NCI-H2227 treated with DMSO at 0.1 percent for 48 hours (cell line): ENCODE data around the gene S100Z.
"Not testable (repeated sequence)": the region's sequence is repeated elsewhere in the genome, so short reads cannot be mapped to it uniquely, and the experiment has no call there.

Experiments used
- DNase-seq: peaks from one replicate; lab custom pipeline; 2025; lab: John Stamatoyannopoulos, UW

The S100Z gene

DNA sequence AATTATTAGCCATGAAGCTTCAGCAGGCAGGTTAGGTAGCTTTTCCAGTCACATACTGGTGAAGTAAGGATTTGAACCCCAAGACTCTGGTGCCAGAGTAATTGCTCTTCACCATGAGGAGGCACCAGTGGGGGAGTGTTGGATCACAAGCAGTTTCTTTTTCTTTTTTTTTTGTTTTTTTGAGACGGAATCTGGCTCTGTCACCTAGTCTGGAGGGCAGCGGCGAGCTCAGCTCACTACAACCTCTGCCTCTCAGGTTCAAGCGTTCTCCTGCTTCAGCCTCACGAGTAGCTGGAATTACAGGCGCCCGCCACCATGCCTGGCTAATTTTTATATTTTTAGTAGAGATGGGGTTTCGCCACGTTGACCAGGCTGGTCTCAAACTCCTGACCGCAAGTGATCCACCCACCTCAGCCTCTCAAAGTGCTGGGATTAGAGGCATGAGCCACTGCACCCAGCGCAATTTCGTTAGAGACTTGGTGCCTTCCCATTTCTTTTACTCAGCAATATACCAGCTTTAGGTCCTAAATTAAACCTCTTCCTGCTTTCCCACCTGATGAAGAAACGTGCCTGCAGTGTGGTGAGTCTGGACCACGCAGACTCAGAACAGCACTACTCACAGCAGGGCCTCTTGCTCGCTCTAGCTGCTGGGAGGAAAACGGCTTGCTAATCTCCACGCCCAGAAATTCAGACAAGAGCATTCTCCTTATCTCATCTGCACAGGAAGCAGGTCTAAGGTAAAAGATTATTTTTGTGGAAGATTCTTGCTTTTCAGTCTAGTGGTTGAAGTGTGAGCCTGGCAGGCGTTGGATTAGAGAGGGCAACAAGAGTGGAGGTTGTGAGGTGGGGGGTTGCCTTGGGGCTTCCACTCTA is at the start of gene S100Z:
TSS of gene S100Z (plus strand) at position 596 of the 873 bp plus-strand sequence. CDS start 25,346 bp downstream, outside the sequence.
- DNase-seq = no peak

DNA sequence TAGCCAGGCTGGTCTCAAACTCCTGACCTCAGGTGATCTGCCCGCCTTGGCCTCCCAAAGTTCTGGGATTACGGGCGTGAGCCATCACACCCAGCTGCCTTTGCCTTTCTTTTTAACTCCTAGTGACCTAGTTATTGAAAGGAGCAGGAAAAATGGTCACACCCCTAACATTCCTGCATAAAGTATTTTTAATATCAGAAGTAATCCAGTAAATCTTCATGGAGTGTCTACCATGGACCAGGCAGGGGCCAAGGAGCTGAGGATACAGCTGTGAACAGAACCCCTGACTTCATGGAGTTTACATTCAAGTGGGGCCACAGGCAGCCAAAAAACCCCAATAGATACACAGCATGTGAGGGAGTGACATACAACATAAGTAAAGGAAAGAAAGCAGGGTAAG is 49.2 kb upstream of the S100Z start:
- no peak for DNase-seq

- no peak for DNase-seq
These were observed 48.5 kb upstream of the S100Z start for GRCh38 chr5:76801159-76801802.

GRCh38 chr5:76801803-76802195 is 48.0 kb upstream of the S100Z start:
- no peak for DNase-seq

- DNase-seq = no peak
These were observed 45.5 kb upstream of the S100Z start for GRCh38 chr5:76804266-76804665.

DNA sequence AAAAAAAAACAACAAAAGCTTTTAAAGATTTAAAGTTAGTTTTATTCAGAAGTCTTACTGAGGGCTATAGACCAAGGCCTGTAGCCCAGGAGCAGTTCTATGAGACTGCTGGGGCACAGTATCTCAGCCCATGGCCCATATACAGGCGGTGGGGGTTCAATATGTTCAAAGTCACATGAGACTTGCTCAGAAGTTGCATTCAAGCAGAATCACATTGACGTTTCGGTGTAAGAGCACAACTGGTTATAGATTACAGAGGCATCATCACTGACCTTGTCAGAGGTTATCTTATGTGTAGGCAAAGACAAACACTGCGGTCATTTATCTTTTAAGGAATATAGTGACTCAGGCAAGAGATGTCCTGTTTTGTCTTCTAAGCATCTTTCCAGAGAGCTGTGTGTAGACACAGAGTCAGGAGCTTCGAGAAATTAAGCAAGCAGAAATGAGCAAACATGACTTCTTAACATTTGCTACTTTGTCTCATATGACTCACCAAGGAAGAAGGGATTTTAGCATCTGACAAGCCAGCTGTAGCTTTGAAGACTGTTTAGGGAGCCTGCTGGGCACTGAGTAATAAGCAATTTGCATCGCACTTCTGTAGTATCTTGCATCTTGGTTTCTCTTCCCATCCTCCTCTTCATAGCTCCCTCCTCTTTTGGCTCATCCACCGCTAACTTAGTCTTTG is 43.9 kb upstream of the S100Z start:
- DNase-seq = no peak

DNA sequence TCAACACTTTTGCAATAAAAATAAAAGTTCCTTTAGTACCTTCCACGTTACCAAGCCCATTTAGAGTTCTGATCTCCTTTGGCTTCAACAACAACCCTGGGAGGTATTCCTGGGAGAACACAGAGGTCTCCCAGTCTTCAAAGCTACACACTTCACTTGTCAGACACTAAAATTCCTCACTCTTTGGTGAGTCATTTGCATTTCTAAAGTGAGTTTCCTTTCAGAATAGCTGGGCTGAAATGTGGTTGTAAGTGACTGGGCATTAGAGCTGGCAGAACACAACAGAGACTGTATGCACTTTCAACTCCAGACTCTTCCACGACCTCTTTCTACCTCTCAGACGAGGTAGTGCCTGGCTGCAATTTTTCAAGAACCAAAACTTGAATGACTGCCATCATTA is 42.5 kb upstream of the S100Z start:
- DNase-seq = no peak

DNA sequence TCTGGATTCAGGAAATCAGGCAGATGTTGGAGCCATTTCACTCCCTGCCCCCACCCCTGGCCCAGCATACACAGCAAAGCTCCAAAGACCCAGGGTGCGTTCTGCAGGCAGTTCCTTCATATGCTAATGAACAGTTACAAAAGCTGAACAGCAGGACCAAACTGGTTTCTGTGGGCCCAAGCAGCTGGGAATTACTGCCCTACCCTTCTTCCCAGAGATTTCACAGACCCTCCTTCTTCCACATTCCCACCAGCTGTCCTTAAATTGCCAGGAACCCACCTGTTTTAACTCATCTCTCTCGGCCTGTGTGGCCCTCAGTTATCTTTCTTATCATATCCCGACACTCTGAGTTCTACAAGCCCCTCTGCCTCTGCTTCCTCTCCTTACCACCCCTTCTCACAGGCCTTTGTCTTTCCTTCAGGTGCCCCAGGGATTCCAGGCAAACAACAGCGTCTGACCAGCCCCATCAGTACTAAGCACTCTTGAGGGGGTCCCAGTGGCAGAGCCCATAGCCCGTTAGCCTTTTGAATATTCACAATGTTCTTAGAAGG is 41.6 kb upstream of the S100Z start:
- no peak for DNase-seq

DNA sequence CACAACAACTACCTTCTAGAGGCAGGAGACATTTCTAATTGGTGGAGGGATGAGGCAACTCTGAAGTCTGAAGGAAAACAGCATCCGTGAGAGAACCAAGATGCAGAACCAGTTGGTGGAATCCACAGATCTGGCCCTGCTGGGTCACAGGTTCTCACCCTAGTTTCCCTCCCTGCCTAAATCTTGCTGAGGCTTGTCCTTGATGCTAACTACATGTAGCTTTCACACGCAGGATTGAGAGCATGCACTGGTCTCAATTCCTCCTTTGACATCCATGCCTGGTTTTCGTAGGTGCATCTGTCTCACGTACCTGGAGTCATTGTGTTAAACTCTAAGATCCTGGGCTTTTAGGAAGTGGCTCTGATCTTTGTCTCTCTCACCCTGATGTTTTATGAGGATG is 40.7 kb upstream of the S100Z start:
- DNase-seq = no peak

- DNase-seq = no peak
These were observed 39.6 kb upstream of the S100Z start for GRCh38 chr5:76810236-76810635.

DNA sequence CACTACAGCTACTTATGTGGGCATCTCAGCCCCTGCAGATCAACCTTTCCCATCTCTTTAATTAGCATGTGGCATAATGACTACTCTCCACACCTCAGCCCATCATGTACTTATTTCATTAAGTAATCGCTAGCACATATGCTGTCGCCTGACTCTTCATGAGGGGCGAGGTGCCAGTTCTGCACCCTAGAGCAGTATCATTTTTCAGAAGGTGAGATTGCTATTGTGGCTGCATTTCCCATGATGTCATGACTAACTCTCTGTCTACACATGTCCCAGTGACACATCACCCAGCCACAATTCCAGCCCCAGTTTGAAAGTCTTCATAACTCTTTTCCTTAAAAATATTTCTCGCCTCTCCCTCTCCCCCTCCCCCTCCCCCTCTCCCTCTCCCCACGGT is 38.6 kb upstream of the S100Z start:
- DNase-seq = no peak

DNA sequence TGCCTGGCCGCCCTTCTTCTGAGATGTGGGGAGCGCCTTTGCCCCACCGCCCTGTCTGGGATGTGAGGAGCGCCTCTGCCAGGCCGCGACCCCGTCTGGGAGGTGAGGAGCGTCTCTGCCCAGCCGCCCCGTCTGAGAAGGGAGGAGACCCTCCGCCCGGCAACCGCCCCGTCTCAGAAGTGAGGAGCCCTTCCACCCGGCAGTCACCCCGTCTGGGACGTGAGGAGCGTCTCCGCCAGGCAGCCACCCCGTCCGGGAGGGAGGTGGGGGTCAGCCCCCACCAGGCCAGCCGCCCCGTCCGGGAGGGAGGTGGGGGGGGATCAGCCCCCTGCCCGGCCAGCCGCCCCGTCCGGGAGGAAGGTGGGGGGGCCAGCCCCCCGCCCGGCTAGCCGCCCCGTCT is 37.6 kb upstream of the S100Z start:
- DNase-seq = not testable (repeated sequence)

- DNase-seq = no peak
These were observed 35.7 kb upstream of the S100Z start for GRCh38 chr5:76813982-76814562.

DNA sequence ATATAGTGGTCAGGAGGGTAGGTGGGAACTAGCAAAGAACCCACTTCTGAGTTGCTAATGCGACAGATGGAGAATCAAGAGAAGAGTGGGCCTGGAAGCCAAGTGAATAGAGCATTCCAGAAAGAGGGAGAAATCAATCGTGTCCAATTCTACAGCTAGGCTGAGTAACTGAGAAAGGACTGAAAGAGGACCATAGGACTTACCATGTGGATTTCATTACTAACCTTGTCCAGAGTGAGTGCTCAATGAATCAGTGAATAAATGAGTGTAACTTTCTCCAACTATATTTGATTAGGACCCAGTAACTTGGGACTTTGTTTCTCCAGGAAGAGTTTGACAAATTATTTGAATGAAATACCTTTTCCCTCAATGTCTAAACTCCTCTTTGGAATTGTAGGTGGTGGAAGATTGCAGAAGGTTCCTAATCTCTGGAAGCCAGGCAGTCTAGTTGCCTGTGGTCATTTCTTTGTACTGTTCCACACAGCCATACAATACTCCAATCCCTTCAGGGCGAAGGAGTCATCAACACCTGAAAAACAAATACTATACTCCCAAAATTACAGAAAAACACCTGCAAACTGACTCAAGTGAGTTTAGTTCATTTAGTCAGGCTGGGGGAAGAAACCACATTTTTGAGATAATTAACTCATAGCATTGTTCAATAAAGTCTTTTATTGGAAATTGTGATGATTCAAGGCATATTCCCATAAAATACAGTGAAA is 33.5 kb upstream of the S100Z start:
- DNase-seq = no peak

GRCh38 chr5:76818844-76819831 is 30.7 kb upstream of the S100Z start, which contains the start of gene F2RL1:
F2RL1 (plus strand) TSS chr5:76819030; CDS start chr5:76819183, 153 bp downstream.
- no peak for DNase-seq

- no peak for DNase-seq
These were observed 29.8 kb upstream of the S100Z start for GRCh38 chr5:76819851-76820525.

DNA sequence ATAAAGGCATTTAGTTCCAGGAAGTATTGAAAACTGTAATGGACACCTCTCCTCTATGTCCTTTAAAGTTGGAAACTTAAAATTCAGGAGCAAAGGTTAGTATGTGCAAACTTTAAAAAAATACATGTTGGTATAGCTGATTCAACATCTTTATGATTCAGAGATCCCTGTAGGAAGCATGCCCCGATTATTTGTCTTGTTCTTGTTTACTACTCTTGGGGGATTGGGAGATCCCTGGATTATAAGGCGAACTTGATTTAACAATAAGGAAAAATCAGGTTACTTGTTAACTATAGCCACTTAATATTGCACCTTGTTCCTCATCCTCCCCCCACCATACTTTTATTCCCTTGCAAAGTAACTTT is 29.3 kb upstream of the S100Z start:
- no peak for DNase-seq

- no peak for DNase-seq
These were observed 28.7 kb upstream of the S100Z start for GRCh38 chr5:76821136-76821535.

GRCh38 chr5:76822105-76822731 is 27.6 kb upstream of the S100Z start:
- not testable (repeated sequence) for DNase-seq
